Endometrium (tissue), 2 donors: Measurements from ENCODE around the gene EIF4E.
"Not testable (repeated sequence)": the region's sequence is repeated elsewhere in the genome, so short reads cannot be mapped to it uniquely, and the experiment has no call there.

Source experiments
- FAIRE-seq: peaks from 2 replicates; lab custom pipeline; 2012; peaks lifted over from hg19 to GRCh38; lab: Jason Lieb, UNC
- donor health status: control.
- donor health status: control.

EIF4E gene

DNA sequence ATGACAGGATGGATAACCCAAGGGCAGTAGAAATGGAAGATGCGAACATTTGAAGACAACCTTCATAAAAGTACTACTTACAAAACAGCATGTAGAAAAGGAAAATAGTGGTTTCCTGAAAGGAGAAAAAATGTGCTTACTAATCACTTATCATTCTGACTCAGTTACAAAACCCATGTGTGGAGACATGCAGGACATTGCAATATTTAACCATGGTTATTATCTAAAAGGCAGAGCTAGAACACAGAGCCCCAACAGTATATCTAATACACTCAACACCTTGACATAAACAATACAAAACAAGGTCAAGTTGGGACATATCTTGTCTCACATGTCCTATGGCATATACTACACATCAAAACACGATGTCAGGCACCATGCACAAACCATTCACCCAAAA lies 55.9 kb downstream of the EIF4E start:
- no peak for FAIRE-seq

GRCh38 chr4:98872120-98872906 lies 56.6 kb downstream of the EIF4E start:
- FAIRE-seq: not testable (repeated sequence)

- FAIRE-seq: no peak
Observed at GRCh38 chr4:98867648-98868047, 61.3 kb downstream of the EIF4E start.

DNA sequence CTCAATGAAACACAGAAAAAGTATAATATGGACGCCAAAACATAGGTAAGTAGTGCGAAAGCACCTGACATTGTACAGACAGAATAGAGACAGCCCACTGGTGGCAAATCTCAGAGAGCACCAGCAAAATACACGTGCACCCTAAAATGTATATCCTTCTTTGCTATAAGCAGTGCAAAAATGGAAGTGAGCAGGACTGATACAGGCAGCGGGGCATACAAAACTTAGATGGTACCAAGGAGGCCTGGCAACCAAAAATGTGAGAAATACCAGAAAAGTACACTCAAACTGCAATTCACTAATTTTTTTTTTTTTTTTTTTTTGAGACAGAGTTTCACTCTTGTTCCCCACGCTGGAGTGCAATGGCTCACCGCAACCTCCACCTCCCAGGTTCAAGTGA lies 63.9 kb downstream of the EIF4E start:
- FAIRE-seq: no peak

GRCh38 chr4:98864560-98864959 lies 64.4 kb downstream of the EIF4E start:
- no peak for FAIRE-seq

GRCh38 chr4:98862371-98862770 lies 66.6 kb downstream of the EIF4E start:
- no peak for FAIRE-seq

DNA sequence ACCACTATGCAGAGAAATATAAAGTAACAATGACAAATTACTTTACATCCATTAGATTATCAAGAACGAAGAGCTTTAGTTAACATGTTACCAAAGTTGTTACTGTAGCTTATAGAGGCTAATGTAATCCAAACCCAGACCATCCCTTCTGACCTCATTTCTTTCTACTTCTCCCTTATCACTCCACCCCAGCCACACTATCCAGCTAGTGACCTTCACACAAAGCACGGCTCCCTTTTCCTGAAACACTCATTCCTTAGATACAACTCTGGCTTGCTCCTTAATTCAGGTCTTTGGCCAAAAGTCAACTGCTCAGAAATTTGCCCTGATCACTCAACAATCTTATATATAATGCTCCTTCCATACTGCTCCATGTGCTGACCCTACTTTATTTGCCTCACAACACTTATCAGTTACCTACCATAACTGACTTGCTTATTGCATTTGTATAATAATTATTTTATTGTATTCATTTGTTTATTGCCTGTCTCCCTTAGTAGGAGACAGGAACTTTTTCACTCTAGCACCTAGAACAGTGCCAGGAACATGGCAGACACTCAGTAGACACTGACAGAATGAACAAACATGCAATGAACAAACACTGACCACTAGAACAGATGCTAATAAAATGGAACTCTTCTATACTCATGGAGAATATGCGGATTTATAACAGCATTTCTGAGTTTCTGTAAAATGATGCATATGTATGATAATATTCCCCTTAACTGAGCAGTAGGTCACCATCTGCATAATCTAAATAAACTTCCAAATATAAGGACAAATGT lies 67.6 kb downstream of the EIF4E start:
- no peak for FAIRE-seq

GRCh38 chr4:98851806-98852205 lies 77.1 kb downstream of the EIF4E start:
- no peak for FAIRE-seq

GRCh38 chr4:98850937-98851336 lies 78.0 kb downstream of the EIF4E start:
- FAIRE-seq: no peak

DNA sequence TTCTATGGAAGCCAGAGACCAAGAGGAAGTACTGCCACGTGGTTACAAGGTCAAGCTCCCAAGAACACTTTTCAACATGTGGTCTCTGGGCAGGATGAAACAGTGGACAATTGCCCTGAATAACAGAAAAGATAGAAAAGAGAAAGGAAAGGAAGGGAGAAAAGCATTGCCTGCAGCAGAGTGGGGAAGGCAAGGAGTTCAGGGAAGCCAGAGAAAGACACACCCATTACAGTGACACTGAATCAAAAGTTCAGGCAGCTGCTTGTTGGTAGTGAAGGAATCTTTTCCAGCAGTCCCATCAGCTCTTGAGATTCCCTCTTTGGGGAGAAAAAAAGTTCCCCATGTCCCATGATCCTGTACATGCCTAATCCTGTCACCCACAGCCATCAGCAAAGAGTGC lies 80.5 kb downstream of the EIF4E start:
- no peak for FAIRE-seq

DNA sequence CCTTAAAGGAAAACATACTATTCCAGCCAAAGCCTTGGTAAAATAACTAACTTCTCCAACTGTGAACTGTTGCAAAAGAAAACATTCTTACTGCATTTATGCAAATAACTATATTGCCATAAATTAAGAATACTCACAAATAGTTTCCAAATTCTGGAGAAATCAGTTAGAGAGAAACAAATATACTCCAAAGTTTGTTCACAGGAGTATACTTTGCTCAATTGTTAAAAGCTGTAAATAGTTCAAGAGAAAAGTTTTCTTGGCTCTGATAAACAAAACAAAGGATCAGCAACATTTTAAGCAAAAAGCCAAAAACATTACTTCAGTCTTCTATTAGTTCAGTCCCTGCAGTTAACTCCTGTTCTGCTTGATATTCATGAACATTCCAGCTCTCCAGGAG lies 83.0 kb downstream of the EIF4E start:
- FAIRE-seq: no peak

DNA sequence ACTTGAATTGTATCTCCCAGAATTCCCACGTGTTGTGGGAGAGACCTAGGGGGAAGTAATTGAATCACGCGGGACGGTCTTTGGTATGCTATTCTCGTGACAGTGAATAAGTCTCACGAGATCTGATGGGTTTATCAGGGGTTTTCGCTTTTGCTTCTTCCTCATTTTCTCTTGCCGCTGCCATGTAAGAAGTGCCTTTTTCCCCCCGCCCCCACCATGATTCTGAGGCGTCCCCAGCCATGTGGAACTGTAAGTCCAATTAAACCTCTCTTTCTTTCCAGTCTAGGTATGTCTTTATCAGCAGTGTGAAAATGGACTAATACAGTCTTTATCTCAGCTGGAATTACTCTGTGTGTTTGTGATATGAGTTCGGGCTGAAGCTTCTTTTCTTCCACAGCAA lies 86.0 kb downstream of the EIF4E start:
- FAIRE-seq: not testable (repeated sequence)

GRCh38 chr4:98838977-98839618 lies 89.8 kb downstream of the EIF4E start:
- no peak for FAIRE-seq

- FAIRE-seq: no peak
Observed at GRCh38 chr4:98838531-98838930, 90.4 kb downstream of the EIF4E start.

GRCh38 chr4:98833384-98833783 lies 95.5 kb downstream of the EIF4E start:
- no peak for FAIRE-seq

DNA sequence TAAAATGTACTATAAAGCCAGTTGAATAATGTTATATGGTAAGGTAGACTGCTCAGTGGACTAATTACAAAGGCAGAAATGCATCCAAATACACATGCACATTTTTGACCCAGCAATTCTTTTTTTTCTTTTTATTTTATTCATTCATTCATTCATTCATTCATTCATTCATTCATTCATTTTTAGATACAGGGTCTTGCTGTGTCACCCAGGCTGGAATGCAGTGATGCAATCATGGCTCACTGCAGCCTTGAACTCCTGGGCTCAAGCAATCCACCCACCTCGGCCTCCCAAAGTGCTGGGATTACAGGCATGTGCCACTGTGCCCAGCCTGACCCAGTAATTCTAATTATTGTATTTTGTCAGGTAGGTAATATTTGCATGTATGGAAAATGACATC lies 97.9 kb downstream of the EIF4E start:
- FAIRE-seq: not testable (repeated sequence)
